OCI-LY1 (cell line): Measurements from ENCODE around the gene INSYN1.

Source experiments
- CTCF ChIP-seq: fragments of 200-600 bp; sonication (generic), shearing (Covaris generic); IDR thresholded peaks from 2 replicates; pipeline ENCODE4 v1.5.1; 2017; ENCODE audit warnings: mild to moderate bottlenecking, antibody characterized with exemption, low read length, moderate library complexity, mixed read lengths
- EZH2 ChIP-seq: fragments of 200-600 bp; sonication (generic), shearing (Covaris generic); IDR thresholded peaks from 2 replicates; pipeline ENCODE4 v1.8.0; 2017; ENCODE audit warnings: borderline replicate concordance, mixed run types, mild to moderate bottlenecking, antibody characterized with exemption, low read length, moderate library complexity, mixed read lengths

GRCh38 chr15:73751899-73752805 lies 999 bp downstream of the INSYN1 start:
- TF ChIP-seq CTCF (no peak), EZH2 (no peak)
